ENCODE results near the gene ZNF750. TPM values are rescaled to one million over a fixed set of nuclear protein-coding genes. Genes with fewer than 3 reads are reported as not detected.

ZNF750 gene
- total and polyA plus RNA-seq, 2 experiments from 2014 or later: 0.13 to 0.17 TPM

- Histone ChIP-seq H3K36me3 (ENCODE audit: insufficient read depth) (peaks cover 6% of the 10 kb centered on the region; the same call in 1 of the 2 replicates), H3K4me1 (ENCODE audit: insufficient read depth) (no peaks in the 10 kb centered on the region), H3F3A (replicated peaks; ENCODE audit: low read depth) (no peaks in the 10 kb centered on the region), H4K20me1 (replicated peaks; ENCODE audit: insufficient read depth) (no peaks in the 10 kb centered on the region; the same call in 1 of the 2 replicates), H3K27ac (ENCODE audit: low read depth) (no peak overlapping the region), H3K27me3 (ENCODE audit: insufficient read depth) (no peaks in the 10 kb centered on the region), H2AFZ (no peak overlapping the region), H3K4me2 (no peak overlapping the region), H3K79me2 (replicated peaks; ENCODE audit: insufficient read depth) (peaks cover 21% of the 10 kb centered on the region), H3K9me2 (ENCODE audit: insufficient read depth) (no peaks in the 10 kb centered on the region), H3K4me3 (no peak overlapping the region)
- H3K27me3 Mint-ChIP-seq (ENCODE audit: insufficient read depth, low read depth, poor library complexity): peaks cover 13% of the 10 kb centered on the region
- ATAC-seq (no peak), DNase-seq (ENCODE audit: low spot score) (no peak)
- TF ChIP-seq ZNF331 (CRISPR knock-in tag; IDR thresholded peaks at IDR 0.05; ENCODE audit: low read depth): no peak
- H3K4me3 Mint-ChIP-seq: no peak overlapping the region
- H3K36me3 Mint-ChIP-seq (ENCODE audit: low read depth): peaks cover 45% of the 10 kb centered on the region
- H3K9me3 Mint-ChIP-seq: peaks cover 24% of the 10 kb centered on the region
- H3K27ac Mint-ChIP-seq: no peak overlapping the region
- H3K4me1 Mint-ChIP-seq: peaks cover 10% of the 10 kb centered on the region
These were observed 34.6 kb downstream of the ZNF750 start for GRCh38 chr17:82805254-82805653.

GRCh38 chr17:82804442-82805191 is 35.2 kb downstream of the ZNF750 start:
- Histone ChIP-seq H3K27ac (ENCODE audit: low read depth) (no peak overlapping the region), H3K79me2 (replicated peaks; ENCODE audit: insufficient read depth) (peaks cover 25% of the 10 kb centered on the region), H3F3A (replicated peaks; ENCODE audit: low read depth) (no peaks in the 10 kb centered on the region), H2AFZ (no peak overlapping the region), H4K20me1 (replicated peaks; ENCODE audit: insufficient read depth) (no peaks in the 10 kb centered on the region; the same call in 1 of the 2 replicates), H3K4me2 (no peak overlapping the region), H3K9me2 (ENCODE audit: insufficient read depth) (no peaks in the 10 kb centered on the region), H3K4me1 (ENCODE audit: insufficient read depth) (no peaks in the 10 kb centered on the region), H3K36me3 (ENCODE audit: insufficient read depth) (peaks cover 8% of the 10 kb centered on the region; the same call in 1 of the 2 replicates), H3K27me3 (ENCODE audit: insufficient read depth) (no peaks in the 10 kb centered on the region), H3K4me3 (no peak overlapping the region)
- peak overlapping the region; percentile 65; the same call in 1 of the 2 replicates for H3K27ac Mint-ChIP-seq
- peaks cover 30% of the 10 kb centered on the region for H3K9me3 Mint-ChIP-seq
- peaks cover 10% of the 10 kb centered on the region for H3K4me1 Mint-ChIP-seq
- peaks cover 15% of the 10 kb centered on the region for H3K27me3 Mint-ChIP-seq (ENCODE audit: insufficient read depth, low read depth, poor library complexity)
- no peak overlapping the region for H3K4me3 Mint-ChIP-seq
- ATAC-seq (no peak), DNase-seq (ENCODE audit: low spot score) (no peak)
- peaks cover 47% of the 10 kb centered on the region for H3K36me3 Mint-ChIP-seq (ENCODE audit: low read depth)
- TF ChIP-seq ZNF331 (CRISPR knock-in tag; IDR thresholded peaks at IDR 0.05; ENCODE audit: low read depth) (no peak), ETS1 (IDR thresholded peaks at IDR 0.05) (no peak), NANOG (IDR thresholded peaks at IDR 0.05; ENCODE audit: borderline replicate concordance) (no peak), STAT1 (IDR thresholded peaks at IDR 0.05; ENCODE audit: unreplicated experiment) (no peak), ZNF114 (CRISPR knock-in tag; IDR thresholded peaks at IDR 0.05) (no peak), CTCF (conservative IDR thresholded peaks at IDR 0.05; ENCODE audit: low read depth in 2 of 2) (no peak), EZH2phosphoT487 (IDR thresholded peaks at IDR 0.05; ENCODE audit: unreplicated experiment) (no peak), EZH2 (IDR thresholded peaks at IDR 0.05; ENCODE audit: low read depth, unreplicated experiment) (no peak)
- TF ChIP-seq, protein P1, sequence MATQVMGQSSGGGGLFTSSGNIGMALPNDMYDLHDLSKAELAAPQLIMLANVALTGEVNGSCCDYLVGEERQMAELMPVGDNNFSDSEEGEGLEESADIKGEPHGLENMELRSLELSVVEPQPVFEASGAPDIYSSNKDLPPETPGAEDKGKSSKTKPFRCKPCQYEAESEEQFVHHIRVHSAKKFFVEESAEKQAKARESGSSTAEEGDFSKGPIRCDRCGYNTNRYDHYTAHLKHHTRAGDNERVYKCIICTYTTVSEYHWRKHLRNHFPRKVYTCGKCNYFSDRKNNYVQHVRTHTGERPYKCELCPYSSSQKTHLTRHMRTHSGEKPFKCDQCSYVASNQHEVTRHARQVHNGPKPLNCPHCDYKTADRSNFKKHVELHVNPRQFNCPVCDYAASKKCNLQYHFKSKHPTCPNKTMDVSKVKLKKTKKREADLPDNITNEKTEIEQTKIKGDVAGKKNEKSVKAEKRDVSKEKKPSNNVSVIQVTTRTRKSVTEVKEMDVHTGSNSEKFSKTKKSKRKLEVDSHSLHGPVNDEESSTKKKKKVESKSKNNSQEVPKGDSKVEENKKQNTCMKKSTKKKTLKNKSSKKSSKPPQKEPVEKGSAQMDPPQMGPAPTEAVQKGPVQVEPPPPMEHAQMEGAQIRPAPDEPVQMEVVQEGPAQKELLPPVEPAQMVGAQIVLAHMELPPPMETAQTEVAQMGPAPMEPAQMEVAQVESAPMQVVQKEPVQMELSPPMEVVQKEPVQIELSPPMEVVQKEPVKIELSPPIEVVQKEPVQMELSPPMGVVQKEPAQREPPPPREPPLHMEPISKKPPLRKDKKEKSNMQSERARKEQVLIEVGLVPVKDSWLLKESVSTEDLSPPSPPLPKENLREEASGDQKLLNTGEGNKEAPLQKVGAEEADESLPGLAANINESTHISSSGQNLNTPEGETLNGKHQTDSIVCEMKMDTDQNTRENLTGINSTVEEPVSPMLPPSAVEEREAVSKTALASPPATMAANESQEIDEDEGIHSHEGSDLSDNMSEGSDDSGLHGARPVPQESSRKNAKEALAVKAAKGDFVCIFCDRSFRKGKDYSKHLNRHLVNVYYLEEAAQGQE (IDR thresholded peaks at IDR 0.05; ENCODE audit: unreplicated experiment): no peak

Data from GM23338 (cell line).